Measurements from ENCODE around the gene UPF2. TPM values are rescaled to one million over a fixed set of nuclear protein-coding genes. Genes with fewer than 3 reads are reported as not detected.

Gene UPF2
- total and polyA plus RNA-seq, 2 of the 13 experiments (the other 11 are each of a cell fraction or from before 2014, with no cell fraction given), result 6.2 to 14.5 TPM

DNA sequence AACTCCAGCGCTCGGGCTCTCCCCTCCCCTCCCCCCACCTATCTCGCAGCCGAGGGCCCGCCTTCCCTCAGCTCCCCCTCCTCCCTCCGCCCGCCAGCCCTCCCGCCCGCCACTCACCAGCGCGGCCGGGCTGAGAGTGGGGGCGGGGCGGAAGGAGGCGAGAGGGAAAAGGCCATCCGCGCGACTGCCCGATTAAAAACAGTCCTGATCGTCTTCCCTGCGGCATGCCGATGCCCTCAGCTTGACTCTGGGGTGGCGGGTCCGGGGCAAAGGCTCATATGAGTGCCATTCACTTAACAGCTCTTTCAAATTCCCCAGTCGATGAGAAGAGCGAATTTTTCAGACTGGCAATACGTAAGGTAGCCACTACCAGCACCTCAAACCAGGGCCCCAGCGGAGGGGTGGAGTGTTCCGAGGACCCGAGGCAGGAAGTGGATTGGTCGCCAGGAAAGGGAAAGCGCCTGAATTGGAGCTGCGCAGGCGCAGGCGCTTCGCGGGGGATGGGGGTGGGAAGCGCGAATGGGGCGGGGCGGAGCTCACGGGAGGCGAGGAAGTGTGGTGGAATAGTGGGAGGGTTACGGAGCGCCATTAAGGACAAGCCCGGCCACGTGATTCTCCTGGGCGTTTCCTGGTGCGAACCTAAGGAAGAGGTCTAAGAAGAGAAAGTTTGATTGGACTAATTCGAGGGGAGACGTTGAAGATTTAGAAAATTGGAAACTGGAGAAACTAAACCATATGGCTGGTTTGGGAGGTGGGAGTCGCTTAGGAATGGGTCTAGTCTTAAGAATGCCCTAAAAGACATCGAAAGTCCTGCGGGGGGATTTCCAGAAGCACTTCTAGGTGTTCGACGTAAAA is at the start of gene UPF2 (continued):
- TF ChIP-seq, protein P1, sequence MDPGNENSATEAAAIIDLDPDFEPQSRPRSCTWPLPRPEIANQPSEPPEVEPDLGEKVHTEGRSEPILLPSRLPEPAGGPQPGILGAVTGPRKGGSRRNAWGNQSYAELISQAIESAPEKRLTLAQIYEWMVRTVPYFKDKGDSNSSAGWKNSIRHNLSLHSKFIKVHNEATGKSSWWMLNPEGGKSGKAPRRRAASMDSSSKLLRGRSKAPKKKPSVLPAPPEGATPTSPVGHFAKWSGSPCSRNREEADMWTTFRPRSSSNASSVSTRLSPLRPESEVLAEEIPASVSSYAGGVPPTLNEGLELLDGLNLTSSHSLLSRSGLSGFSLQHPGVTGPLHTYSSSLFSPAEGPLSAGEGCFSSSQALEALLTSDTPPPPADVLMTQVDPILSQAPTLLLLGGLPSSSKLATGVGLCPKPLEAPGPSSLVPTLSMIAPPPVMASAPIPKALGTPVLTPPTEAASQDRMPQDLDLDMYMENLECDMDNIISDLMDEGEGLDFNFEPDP (CRISPR knock-in tag; conservative IDR thresholded peaks at IDR 0.05), result no peak
- TF ChIP-seq SAP130 (CRISPR knock-in tag; IDR thresholded peaks at IDR 0.05; ENCODE audit: low read depth) (peak; percentile 17), KDM2A (CRISPR knock-in tag; IDR thresholded peaks at IDR 0.05; ENCODE audit: borderline replicate concordance, low read depth) (peak; percentile 30; the same call in 1 of the 2 replicates), HOXA3 (CRISPR knock-in tag; IDR thresholded peaks at IDR 0.05) (peak; percentile 46; the same call in 1 of the 2 replicates), SALL2 (CRISPR knock-in tag; IDR thresholded peaks at IDR 0.05) (peak; percentile 69; the same call in 1 of the 2 replicates), RARG (CRISPR knock-in tag; IDR thresholded peaks at IDR 0.05; ENCODE audit: low read depth) (no peak), SYNCRIP (IDR thresholded peaks at IDR 0.05; ENCODE audit: insufficient read depth, low read depth, low read length) (no peak), ZNF33B (CRISPR knock-in tag; IDR thresholded peaks at IDR 0.05) (no peak), POLR2AphosphoS5 (IDR thresholded peaks at IDR 0.05; ENCODE audit: low read depth, low read length) (peak; percentile 61), NR2F6 (IDR thresholded peaks at IDR 0.05) (no peak), NR2F6 (CRISPR knock-in tag; IDR thresholded peaks at IDR 0.05) (no peak; the same call in 1 of the 2 replicates), DPF2 (CRISPR knock-in tag; IDR thresholded peaks at IDR 0.05; ENCODE audit: borderline replicate concordance, low read depth) (no peak)
- TF ChIP-seq, protein P2, sequence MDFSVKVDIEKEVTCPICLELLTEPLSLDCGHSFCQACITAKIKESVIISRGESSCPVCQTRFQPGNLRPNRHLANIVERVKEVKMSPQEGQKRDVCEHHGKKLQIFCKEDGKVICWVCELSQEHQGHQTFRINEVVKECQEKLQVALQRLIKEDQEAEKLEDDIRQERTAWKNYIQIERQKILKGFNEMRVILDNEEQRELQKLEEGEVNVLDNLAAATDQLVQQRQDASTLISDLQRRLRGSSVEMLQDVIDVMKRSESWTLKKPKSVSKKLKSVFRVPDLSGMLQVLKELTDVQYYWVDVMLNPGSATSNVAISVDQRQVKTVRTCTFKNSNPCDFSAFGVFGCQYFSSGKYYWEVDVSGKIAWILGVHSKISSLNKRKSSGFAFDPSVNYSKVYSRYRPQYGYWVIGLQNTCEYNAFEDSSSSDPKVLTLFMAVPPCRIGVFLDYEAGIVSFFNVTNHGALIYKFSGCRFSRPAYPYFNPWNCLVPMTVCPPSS (IDR thresholded peaks at IDR 0.05), result no peak
- TF ChIP-seq, protein P3, sequence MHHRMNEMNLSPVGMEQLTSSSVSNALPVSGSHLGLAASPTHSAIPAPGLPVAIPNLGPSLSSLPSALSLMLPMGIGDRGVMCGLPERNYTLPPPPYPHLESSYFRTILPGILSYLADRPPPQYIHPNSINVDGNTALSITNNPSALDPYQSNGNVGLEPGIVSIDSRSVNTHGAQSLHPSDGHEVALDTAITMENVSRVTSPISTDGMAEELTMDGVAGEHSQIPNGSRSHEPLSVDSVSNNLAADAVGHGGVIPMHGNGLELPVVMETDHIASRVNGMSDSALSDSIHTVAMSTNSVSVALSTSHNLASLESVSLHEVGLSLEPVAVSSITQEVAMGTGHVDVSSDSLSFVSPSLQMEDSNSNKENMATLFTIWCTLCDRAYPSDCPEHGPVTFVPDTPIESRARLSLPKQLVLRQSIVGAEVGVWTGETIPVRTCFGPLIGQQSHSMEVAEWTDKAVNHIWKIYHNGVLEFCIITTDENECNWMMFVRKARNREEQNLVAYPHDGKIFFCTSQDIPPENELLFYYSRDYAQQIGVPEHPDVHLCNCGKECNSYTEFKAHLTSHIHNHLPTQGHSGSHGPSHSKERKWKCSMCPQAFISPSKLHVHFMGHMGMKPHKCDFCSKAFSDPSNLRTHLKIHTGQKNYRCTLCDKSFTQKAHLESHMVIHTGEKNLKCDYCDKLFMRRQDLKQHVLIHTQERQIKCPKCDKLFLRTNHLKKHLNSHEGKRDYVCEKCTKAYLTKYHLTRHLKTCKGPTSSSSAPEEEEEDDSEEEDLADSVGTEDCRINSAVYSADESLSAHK (CRISPR knock-in tag; IDR thresholded peaks at IDR 0.05; ENCODE audit: borderline replicate concordance), result no peak
- TF ChIP-seq, protein P4, sequence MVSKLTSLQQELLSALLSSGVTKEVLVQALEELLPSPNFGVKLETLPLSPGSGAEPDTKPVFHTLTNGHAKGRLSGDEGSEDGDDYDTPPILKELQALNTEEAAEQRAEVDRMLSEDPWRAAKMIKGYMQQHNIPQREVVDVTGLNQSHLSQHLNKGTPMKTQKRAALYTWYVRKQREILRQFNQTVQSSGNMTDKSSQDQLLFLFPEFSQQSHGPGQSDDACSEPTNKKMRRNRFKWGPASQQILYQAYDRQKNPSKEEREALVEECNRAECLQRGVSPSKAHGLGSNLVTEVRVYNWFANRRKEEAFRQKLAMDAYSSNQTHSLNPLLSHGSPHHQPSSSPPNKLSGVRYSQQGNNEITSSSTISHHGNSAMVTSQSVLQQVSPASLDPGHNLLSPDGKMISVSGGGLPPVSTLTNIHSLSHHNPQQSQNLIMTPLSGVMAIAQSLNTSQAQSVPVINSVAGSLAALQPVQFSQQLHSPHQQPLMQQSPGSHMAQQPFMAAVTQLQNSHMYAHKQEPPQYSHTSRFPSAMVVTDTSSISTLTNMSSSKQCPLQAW (CRISPR knock-in tag; IDR thresholded peaks at IDR 0.05), result peak; percentile 84
- TF ChIP-seq, protein P5, sequence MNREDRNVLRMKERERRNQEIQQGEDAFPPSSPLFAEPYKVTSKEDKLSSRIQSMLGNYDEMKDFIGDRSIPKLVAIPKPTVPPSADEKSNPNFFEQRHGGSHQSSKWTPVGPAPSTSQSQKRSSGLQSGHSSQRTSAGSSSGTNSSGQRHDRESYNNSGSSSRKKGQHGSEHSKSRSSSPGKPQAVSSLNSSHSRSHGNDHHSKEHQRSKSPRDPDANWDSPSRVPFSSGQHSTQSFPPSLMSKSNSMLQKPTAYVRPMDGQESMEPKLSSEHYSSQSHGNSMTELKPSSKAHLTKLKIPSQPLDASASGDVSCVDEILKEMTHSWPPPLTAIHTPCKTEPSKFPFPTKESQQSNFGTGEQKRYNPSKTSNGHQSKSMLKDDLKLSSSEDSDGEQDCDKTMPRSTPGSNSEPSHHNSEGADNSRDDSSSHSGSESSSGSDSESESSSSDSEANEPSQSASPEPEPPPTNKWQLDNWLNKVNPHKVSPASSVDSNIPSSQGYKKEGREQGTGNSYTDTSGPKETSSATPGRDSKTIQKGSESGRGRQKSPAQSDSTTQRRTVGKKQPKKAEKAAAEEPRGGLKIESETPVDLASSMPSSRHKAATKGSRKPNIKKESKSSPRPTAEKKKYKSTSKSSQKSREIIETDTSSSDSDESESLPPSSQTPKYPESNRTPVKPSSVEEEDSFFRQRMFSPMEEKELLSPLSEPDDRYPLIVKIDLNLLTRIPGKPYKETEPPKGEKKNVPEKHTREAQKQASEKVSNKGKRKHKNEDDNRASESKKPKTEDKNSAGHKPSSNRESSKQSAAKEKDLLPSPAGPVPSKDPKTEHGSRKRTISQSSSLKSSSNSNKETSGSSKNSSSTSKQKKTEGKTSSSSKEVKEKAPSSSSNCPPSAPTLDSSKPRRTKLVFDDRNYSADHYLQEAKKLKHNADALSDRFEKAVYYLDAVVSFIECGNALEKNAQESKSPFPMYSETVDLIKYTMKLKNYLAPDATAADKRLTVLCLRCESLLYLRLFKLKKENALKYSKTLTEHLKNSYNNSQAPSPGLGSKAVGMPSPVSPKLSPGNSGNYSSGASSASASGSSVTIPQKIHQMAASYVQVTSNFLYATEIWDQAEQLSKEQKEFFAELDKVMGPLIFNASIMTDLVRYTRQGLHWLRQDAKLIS (CRISPR knock-in tag; IDR thresholded peaks at IDR 0.05), result no peak
